HG03520 (cell line): ENCODE results near the gene GNG2.

Experiments
- ATAC-seq: cut with Tn5 transposase; IDR thresholded peaks from one replicate; pipeline ENCODE4 v1.9.1; 2021; ENCODE audit warnings: mild to moderate bottlenecking, moderate library complexity; ENCODE audit not compliant: unreplicated experiment

The GNG2 gene

GRCh38 chr14:51989293-51990234, 129.2 kb downstream of the GNG2 start, which contains the start of gene RTRAF:
Gene RTRAF, plus strand, starts transcription at chr14:51989546. Its CDS starts 94 bp downstream, at chr14:51989640.
- peak; percentile 91 for ATAC-seq

GRCh38 chr14:51990488-51990887, 130.1 kb downstream of the GNG2 start:
- ATAC-seq = no peak

DNA sequence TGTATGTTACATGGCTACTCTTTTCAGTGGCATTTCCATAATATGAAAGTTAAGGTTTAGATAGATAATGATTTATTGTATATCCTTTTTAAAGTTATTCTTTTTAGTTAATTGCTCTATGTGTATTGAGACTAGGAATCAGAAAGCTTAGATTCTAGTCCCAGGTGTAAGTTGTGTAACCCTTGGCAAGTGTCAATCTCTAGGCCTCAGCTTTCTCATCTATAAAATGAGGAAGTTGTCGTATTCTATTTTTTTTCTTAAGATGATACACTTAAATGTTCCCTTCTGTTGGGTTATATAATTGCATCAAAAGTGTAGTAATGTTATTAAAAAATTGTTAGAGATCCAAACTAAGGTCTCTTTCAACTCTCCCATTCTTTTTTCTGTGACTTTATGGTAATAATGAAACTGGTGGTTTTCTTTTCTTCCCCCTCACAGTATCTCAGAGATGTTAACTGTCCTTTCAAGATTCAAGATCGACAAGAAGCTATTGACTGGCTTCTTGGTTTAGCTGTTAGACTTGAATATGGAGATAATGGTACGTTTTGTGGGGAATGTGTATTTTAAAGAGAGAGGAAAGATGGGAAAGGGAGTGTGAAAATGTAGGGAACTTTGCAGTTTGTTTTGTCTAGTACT, 133.0 kb downstream of the GNG2 start:
- ATAC-seq = no peak

DNA sequence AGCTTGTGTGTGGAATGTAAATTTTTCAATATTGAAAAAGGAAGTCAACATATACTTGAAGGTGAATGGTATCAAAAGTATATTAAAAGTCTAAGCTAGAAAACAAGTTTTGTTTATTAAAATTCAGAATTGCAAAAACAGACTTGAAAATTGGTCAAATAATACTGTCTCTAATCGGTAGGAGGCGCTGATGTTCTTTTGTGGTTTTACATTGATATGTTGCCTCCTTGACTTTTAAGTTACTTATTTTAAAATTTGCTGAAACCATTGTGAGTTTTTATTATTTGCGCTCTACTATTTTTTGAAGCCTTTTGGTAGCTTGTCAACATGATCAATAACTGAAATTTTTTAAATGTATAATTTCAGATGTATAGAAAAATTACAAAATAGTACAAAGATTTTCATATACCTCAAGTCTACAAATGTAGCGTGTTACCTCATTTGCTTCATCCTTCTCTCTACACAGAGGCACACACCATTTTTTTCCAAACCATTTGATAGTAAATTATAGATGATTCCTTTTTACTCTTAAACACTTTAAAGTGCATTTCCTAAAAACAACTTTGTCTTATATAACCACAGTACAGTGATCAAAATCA, 135.8 kb downstream of the GNG2 start:
- no peak for ATAC-seq

DNA sequence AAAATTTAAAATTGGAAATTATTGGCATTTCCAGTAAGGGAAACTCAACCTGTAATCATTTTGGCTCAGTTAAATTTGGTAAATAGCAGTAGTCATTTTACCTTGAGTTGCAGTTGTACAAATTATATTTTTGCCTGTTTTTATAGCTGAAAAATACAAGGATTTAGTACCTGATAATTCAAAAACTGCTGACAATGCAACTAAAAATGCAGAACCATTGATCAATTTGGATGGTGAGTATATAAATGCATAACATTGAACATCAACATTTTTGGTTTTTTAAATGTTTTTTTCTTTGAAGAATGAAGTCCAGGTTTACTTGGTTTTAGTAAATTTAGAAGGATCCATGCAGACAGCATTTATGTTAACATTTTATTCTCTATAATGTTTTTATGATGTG, 137.9 kb downstream of the GNG2 start:
- ATAC-seq = no peak

DNA sequence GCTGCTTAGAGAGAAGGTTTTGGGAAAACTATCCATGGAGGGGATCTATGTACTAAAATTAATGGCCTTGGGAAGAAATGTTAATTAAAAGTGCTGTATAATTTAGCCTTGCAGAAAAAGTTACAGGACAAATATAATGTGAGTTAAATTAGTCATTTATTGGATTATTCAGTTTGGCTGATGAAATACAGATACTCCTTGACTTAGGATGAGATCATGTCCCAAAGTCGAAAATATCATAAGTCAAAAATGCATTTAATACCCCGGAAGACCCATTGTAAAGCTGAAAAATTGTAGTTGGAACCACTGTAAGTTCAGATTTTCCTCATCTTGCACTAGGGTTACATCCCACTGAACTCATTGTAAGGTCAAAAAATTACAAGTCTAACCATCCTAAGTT, 138.7 kb downstream of the GNG2 start:
- no peak for ATAC-seq

GRCh38 chr14:52000019-52000582, 139.7 kb downstream of the GNG2 start:
- no peak for ATAC-seq

DNA sequence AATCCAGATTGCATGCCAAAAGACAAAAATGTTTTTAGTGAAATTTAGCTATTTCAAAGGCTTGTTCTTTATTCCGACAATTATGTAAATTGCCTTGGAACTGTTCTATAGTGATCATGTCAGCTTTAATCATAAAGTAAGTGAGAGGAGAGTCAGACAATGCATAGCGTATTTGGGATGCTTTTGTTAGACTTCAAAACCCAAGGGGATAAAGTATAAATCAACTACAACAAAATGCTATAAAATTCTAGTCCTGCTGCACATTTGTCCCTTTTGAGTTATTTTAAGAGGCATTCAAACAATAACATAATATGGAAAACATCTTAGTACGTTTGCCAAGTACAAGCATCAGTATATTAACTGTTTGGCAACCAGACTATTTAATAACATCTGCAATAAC, 140.3 kb downstream of the GNG2 start:
- ATAC-seq = no peak

GRCh38 chr14:52002542-52002941, 142.1 kb downstream of the GNG2 start:
- no peak for ATAC-seq

DNA sequence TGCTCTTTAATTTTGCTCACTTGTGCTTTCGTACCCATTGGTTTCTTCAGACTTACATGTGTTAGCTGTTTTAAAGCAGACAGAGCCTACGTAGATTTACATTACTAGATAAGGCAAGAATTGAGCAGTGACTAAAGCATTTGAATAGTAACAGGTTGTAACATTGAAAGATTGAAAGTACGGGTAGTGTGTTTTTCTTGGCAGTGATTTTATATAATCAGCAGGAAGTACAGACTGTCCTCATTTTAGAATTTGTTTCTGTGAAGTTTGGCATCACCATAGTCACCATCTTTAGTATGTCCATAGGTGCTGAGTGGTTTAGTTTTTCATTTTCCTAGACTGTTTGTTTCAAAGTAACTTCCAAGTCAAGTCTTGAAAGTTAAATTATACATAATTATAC, 142.9 kb downstream of the GNG2 start:
- ATAC-seq = no peak

DNA sequence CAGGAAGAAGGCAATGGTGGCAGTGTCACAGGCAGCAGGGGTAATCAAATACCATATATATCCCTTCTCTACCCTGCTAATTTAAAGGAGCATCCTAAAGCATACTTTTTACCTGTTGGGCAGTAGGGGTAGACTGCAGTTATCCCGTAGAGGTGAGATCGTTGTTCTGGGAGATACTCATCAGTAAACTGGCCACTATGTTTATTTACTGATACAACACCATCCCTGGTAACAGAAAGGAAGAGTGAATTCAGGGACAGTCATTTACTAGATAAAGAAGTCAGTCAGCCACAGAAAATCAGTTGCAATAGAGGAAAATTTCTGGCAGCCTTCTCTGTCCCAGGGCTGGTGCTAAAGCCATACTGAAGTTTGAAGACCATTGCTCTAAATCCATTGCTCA, 145.2 kb downstream of the GNG2 start:
- ATAC-seq = no peak

- no peak for ATAC-seq
These were observed 145.9 kb downstream of the GNG2 start for GRCh38 chr14:52006361-52006760.

DNA sequence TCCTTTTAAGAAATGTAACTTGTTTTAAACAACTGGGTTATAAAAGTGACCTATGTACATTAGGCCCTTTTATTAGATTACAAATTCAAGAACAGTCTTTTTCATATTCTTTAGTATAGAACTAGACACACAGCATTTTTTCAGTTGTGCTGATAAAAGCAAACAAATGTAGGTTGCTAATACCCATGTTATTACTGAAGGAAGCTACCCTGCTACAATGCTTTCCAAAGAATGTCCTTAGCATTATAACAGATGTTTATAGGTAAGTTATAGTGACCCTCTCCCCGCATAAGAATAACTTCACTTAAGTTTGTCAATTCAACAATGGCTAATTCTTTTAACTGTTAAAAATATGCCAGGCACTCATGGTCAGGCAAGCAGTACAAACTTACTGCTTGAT, 146.8 kb downstream of the GNG2 start:
- ATAC-seq = no peak

- ATAC-seq = no peak
These were observed 147.2 kb downstream of the GNG2 start for GRCh38 chr14:52007637-52008036.

- no peak for ATAC-seq
These were observed 147.7 kb downstream of the GNG2 start for GRCh38 chr14:52008136-52008535.

DNA sequence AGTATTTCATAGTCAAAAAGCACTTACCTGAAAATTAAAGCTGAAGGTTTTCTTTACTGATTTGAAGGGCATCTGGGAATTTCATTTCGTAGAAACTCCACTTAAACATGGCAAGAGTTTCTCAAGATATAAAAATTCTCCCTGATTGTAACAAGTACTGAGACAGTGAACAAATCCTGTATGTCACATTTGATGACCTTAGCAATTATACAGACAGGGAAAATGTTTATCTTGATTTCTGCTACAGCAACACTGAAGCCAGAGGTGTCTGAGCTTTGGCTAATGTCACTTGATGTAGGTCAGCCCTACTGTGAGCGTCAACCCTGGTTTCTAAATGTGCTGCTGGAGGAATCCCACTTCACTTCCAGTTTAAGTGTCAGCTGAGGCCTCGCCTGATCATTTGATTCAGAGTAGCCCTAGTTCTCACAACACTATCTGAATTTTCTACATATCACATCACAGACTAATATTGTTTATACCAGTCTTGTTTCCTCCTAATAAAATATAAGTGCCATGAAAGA, 149.8 kb downstream of the GNG2 start:
- no peak for ATAC-seq

- no peak for ATAC-seq
These were observed 151.1 kb downstream of the GNG2 start for GRCh38 chr14:52011523-52011922.

GRCh38 chr14:52012635-52013034, 152.2 kb downstream of the GNG2 start:
- no peak for ATAC-seq

- ATAC-seq = no peak
These were observed 153.7 kb downstream of the GNG2 start for GRCh38 chr14:52013984-52014600.

DNA sequence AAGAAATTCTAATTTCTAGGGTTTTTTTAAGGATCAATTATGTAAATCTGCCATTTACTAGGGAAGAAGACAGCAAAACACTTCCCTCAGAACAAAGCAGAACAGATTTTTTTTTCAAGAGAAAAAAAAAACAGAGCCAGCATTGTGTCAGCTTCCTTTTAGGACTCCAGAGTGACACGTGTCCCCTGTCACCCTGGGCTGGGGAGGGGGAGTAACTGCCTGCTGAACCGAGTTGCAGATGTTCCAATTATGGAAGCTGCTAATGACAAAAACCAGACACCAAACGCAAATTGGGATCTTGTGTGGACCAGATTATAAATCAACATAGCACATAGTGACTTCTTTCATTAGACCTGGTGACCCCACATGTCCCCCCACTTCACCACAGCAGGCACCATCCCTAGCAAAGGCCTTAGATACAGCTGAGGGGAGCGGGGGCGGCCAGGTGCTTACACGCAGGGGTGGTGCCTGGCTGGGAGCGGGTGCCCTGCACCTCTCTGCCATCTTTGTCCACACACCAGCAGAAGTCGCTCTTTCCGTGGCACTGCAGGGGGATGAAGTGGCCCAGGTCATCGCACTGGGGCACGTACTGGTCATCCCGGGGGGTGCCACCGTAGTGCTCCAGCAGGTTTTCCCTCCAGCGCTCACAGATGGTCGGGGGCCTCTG, 154.3 kb downstream of the GNG2 start:
- no peak for ATAC-seq
